Fibroblast of skin of left biceps (primary cell): Measurements from ENCODE around the gene DCXR.

ENCODE experiments used
- DNase-seq, 2 experiments: peaks; one replicate each; pipeline ENCODE4 v3.0.0-alpha.2; 2013; ENCODE audit warnings: low read depth in 2 of 2

Gene DCXR

DNA sequence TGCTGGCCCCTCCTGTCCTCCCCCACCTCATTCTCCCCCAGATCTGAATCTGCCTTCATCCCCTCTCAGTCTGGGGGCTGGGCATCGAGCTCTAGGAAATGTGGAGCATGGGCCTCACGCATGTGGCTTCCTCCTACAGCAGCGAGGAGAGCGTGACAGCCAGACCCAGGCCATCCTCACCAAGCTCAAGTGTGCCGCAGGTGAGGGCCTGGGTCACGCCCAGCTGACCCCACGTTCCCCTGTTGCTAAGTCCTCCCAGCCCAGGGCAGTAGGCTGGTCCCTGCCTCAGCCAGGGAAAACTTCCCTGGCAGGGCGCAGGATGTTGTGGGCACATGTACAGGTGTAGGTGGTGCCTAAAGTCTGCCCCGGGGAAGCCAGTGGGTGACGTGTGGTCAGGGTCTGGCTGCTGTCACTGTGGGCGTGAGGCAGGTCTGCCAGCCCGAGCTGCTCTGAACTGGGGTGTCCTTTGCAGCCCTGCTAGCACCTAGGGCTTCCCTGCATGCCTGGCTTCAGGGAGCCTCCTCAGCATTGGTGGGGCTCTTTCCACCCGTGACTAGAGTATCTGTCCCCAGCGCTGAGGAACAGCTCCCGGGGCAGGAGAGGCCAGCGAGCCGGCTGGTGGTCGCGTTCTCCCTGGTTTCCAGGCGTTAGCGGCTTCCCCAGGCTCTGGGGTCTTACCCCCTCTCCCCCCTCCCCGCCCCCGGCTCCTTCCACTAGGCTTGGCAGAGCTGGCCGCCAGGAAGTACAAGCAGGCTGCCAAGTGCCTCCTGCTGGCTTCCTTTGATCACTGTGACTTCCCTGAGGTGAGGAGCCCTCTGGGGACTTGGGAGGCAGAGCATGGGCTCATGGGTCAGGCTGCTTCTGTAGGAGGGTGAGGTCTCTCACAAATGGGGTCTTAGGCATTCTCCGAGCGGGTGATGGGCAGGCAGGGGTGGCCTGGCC is 17.8 kb upstream of the DCXR start:
- no peak for DNase-seq

DNA sequence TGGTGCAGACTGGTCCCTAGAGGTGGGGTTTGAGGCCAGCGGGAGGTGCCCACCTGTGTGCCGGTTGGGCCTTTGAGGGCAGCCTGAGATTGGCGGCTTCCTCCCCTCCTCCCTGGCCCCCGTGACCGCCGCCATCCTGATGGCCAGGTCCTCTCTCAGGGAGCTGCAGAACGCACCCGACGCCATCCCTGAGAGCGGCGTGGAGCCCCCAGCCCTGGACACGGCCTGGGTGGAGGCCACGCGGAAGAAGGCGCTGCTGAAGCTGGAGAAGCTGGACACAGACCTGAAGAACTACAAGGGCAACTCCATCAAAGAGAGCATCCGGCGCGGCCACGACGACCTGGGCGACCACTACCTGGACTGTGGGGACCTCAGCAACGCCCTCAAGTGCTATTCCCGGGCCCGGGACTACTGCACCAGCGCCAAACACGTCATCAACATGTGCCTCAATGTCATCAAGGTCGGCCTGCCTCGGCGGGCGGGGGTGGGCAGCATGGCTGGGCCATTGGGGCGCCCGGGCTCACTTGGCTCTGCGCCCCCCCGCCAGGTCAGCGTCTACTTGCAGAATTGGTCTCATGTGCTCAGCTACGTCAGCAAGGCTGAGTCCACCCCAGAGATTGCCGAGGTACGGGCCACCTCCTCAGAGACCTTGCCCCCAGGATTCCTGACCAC is 17.0 kb upstream of the DCXR start:
- no peak for DNase-seq

DNA sequence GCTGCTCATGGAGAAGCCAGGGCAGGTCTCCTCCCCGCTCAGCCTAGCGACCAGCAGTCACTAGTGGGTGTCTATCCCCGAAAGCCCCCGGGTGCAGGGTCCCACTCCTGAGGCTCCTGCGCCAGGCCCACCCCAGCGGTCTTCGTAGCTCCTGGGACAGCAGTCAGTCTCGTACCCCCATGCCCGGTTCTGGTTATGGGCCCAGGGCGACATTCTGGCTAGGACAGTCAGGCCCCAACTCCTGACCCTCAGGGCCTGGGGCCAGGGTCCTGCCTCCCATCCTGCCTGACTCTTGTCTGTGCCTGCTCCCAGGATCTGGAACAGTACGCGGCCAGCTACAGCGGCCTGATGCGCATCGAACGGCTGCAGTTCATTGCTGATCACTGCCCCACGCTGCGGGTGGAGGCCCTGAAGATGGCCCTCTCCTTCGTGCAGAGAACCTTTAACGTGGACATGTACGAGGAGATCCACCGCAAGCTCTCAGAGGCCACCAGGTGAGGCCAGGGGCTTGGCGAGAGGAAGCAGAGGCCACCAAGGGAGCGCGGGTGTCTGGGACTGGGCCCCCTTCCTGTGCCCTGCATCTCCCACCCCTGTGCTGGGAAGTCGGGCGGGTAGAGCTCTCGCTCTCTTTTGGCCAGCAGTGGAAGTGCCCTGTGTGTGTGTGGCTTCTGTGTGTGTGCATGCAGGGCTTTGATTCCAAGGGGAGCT is 16.2 kb upstream of the DCXR start:
- no peak for DNase-seq

DNA sequence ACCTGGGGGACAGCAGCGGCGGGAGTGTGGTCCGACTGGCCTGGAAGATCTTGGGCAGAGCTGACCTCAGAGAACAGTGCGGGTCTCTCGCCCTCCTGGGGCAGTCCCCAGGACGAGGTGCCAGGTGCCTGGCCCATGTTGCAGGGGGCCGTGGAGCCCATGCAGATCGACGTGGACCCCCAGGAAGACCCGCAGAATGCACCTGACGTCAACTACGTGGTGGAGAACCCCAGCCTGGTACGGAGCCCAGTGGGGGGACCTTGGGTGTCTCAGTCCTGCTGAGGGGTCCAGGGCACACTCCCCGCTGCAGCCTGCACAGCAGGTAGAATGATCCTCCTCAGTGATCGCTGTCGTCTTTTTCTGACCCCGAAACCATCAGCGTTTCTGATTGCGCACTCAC is 15.6 kb upstream of the DCXR start:
- DNase-seq, result no peak

DNA sequence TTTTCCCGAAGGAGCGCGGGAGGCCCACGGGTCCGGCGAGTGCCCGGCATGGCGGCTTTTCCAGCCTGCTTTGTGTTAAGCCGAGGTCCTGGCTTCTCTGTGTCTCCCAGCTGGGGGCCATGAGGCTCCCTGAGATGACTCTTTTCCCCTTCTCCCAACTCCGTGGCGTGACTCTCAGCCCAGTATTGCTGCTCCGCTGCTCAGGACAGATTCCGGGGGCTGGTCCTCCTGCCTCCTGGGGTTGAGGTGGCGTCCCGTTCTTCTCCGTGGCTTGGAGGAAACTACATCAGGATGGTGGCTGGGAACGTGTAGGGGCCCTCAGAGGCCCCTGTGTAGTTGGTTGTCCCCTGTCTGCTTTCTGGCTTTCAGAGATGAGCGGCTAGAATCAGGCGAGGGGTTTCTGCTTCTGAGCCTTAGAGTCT is 15.2 kb upstream of the DCXR start:
- no peak for DNase-seq

DNA sequence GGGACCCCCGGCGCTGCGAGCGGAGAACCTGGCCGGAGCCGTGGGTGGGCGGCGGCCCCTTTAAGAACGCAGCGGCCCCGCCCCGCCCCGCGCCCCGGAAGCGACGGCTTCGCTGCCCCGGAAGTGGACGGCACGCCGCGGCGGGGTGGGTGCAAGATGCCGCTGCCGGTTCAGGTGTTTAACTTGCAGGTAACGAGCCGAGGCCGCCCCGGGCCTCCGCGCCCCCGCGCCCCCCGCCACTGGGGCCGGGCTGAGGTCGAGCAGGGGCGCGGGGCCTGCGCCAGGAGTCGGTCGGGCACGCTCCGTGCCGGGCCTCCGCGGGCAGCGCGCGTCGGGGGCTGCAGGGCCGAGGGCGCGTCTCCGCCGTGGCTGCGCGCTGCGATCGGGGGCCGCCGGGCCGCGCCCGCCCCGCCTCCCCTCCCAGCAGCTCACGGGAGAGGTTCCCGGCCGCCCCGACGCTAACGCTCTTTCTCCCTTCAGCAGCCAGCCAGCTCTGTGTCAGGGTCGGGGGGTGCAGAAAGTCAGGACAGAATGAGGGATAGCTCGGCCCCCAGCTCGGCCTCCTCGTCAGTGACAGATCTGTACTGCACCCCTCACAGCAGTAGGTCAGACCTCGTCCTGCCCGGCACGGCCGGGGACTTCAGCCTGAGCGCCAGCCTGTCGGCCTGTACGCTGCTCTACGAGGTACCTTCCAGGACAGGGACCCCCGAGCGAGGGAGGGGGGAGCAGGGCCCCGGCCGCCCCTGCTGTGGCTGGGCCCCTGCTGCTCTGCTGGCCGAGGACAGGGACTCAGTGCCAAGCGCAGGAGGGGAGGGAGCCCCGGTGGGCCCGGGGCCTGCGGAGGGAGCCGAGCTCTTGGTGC is 14.5 kb upstream of the DCXR start, which contains the start of the genes GPS1 and RFNG:
TSS of gene GPS1 (plus strand) at position 123 of the 862 bp plus-strand sequence. CDS start at position 157, 34 bp downstream.
TSS of gene RFNG (minus strand) at position 36 of the 862 bp plus-strand sequence. CDS start 45 bp downstream, outside the sequence.
- no peak for DNase-seq

DNA sequence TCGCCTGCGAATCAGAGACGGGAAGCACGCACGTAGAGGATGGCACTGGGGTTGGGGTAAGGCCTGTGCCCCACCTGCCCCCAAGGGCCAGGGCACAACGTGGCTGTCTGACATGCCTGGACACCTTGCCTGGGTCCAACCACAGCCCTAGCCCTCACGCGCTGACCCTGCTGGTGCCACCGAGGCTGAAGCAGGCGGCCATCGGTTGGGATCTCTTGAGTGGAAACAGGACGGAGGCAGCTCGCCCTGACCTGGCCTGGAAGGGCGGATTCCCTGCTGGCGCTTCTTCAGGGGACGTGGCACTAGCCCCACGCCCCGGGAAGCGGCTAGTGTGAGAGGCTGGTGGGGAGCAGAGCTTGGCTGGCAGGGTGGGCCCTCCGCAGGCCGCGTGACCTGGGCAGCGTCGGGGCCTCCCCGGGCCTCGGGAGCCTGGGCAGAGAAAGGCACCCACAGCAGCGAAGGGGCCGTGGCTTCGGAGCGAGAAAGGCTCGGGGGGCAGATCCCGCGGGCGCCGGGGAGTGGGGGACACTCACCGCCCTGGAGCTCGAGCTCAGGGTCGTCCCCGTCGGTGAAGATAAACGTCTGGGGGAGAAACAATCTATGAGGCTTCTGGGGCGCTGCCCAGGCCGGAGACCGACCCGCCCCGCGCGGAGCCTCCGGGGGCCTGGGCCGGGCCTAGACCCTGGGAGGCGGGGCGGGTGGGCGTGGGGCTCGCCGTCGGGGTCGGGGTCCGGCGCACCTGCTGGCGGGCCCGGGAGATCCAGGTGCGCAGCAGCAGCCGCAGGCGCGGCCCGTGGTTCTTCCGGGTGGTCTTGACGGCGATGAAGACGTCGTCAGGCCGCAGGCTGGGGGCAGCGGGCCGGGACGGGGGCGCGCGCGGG is 13.5 kb upstream of the DCXR start:
- no peak for DNase-seq

DNA sequence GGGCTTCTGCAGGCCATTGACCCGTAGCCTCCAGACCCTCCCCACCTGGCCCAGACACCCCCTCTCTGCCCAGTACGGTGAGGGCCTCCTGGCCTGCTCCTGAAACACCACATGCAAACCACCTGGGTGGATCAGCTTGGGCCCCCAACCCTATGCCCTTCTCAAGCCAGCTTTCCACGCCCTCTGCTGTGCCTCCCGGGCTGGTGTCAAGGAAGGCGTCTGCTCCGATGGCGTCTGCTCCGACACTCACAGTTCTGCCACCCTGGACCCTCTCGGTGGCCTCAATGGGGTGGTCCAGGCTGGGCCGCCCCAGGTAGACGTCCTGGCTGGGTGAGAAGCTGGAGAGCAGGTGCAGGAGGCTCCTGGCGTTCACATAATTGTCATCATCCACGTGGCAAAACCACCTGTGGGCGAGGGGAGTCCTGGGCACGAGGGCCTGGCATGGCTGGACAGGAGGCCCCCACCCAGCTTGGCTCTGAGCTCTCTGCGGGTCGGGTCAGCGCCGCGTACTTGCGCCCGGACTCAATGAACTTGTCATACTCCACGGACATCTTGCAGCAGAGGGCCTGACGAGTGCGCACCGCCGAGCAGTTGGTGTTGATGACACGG is 12.8 kb upstream of the DCXR start:
- DNase-seq, result no peak

DNA sequence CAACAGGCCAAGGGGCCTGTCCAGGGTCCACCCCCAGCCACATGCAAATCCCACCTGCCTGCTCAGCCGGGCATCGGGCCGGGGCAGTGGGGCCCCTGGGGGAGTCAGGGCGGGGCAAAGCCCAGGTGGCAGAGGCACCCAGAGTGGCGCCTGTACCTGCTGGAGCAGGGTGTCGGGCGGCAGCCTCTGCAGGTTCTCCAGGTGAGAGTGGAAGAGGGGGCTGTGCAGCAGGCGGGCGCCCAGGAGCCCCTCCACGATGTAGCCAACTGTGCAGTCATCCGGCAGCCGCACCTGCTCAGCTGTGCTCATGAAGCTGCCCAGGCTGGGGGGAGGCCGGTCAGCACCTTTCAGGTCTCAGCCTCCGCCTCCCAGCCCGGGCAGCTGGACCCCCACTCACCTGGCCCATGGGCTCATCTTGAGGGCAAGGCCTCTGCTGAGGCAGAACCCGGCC is 12.0 kb upstream of the DCXR start:
- no peak for DNase-seq

DNA sequence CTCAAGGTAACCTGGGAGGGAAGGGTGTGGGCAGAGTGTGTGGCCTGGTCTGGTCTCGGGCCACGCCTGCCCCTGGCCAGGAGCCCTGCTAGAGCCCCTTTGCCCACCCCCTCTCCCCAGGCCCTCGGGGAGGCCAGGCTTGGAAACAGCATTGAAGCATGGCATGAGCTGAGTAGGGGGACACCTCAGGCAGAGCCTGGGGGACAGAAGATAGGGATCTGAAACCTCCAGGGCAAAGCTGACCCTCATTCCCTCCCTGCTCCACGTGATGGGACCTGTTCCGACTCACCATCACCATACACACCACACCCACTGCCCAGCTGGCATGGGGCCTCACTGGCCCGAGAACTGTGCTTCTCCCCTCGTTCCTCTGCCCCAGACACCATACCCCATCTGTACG is 11.6 kb upstream of the DCXR start:
- DNase-seq, result no peak

DNA sequence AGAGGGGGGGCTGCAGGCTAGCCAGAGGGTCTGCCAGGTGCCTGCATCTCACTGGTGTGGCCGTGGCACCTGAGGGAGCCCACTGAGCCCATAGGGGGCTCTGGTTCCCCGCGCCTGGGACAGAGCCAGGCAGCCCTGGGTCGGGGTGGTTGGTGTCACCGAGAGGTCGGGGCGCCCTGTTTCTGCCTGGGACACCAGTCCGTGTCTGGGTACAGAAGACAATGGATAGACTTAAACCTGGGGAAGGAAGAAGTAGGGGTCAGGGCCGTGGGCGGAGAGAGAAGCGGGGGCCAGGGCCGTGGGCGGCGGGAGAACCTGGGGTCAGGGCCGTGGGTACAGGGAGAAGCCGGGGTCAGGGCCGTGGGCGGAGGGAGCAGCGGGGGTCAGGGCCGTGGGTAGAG is 11.1 kb upstream of the DCXR start:
- no peak for DNase-seq

DNA sequence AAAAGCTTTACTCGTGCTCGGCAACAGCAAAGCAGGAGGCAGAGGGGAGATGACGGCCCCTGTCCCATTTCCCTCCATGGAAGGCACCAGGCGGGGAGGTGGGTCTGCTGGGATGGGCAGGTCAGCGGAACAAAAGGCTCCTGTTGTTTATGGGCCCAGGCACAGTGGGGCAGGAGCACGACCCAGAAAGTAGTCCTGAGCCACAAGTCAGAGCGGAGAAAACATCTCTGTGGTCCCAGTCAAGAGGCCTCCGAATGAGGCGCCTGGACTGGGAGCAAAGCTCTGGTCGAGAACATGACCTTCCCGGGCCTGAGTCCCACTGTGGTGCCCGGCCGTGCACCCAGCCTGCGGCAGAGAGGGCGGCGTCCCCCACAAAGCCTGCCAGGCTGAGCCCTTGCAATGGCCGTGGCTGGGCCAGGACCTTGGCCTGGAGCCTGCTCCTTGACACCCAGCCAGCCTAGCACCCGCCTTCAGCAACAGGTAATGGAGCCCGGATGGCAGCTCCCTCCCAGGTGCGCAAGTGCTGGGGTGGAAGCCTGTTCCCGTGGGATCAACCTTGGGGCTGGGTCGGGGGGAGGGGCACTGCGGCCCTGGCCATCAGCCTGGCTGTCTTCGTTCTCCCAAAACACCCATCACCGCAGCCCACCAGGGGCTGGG is 10.5 kb upstream of the DCXR start:
- no peak for DNase-seq

DNA sequence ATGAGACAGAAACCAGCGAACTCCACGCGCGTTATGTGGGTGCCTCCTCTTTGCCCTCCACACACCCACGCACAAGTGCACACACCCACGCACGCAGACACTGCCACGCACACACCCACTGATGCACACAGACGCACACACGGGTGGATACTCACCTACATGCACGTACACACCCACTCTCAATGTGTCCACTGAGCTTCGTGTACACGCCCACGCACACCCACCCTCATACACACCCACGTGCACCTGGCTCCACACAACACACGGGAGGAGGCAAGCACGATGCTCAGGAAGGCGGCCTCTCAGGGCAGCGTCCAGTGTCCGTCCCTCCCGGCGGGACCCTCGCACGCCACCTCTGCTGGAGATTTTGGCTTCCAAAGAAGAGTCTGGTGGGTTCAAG is 9.9 kb upstream of the DCXR start:
- no peak for DNase-seq

DNA sequence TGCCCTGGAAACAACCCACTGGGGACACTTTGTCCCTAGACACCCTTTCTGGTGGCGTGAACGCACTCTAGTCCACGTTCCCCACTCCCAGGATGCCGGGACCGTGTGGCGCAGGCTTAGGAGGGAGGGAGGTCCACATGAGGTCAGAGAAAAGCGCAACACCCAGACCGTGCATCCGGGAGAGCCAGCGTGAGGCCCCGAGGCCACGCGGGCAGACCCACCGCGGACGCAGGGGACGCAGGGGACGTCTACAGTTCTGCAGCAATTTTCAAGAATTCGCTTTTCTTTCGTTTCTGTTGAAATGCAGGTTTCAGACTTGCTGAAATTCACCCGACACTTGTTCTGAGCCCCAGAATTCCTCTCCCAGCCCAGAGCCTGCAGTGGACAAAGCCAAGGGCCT is 9.4 kb upstream of the DCXR start:
- DNase-seq, result no peak

DNA sequence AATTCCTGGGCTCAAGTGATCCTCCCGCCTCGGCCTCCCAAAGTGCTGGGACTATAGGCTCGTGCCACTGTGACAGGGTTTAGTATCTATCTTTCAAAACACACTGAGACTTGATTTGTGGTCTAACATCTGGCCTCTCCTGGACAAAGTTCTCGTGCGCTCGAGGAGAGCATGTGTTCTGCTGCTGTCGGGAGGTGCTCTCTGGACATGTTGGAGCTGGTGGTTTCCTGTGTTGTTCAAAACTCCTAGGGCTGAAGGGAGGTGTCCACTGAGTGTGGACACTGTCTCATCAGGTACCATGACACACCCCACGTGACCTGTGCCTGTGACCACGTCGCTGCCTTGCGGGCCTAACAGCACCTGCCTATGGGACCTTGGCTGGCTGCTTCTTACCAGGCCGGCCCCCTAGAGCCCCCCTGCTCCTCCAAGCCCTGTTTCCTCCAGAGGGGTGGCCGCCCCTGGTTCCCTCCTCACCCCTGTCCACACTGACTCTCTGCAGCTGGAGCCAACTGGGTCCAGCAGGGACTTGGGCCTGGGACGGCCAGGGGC is 8.5 kb upstream of the DCXR start:
- no peak for DNase-seq

DNA sequence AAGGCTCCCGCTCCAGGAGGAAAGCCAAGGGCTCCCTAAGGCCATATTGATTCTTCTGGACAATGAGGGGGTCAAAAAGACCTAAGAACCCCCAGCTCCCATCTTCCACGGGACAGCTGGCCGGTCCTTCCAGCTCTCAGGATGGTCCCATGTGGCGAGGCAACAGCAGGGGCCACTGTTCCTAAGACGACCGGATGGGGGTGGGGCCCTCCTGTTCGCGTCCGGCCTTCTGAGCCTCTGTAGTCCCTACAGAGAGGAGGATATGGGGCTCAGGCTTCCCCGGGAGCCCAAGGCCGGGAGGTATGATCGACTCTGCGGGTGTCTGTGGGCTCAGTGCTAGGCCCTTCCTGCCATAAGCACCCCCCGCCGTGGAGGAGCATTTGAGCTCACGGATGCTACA is 6.0 kb upstream of the DCXR start:
- DNase-seq, result no peak

DNA sequence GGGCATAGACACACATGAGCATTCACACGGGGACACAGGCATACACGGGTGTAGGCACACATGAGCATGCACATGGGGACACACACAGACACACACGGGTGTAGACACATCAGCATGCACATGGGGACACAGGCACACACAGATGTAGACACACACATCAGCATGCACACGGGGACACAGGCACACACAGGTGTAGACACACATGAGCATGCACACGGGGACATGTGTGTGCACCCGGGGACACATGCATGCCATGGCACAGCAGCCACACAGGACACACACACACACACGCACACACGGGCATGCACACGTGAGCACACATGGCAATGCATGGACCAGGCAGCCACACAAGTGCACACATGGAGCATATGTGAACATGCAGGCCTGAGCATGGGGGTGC is 5.2 kb upstream of the DCXR start:
- no peak for DNase-seq

DNA sequence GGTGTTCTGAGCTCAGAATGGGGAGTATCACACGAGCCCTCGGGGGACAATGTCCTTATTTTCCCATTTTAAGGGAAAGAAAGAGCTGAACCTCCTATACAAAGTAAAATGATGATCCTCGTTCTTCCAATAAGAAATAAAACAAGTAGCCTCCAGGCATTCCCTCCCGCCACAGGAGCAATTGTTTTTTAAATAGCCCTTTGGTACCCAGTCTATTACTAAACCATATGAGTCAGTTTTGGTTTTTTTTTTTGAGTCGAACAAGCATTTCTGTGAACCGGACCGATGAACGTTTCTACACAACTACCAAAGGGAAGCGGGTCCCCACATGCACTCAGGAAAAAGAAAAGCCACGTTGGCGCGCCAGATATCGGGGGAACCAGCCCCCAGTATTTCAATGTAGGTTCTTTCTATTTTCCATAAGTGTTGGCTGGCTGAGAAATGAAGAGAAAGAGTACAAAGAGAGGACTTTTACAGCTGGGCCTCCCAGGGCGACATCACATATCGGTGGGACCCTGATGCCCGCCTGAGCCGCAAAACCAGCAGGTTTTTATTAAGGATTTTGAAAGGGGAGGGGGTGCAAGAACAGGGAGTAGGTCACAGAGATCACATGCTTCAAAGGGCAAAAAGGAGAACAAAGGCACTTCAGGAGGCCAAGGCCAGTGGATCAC is 3.8 kb upstream of the DCXR start:
- no peak for DNase-seq
